ENCODE data around the gene SKI.

SKI gene

GRCh38 chr1:2187619-2188018, 40.5 kb upstream of the SKI start:
- Histone ChIP-seq H3K4me3 (no peak overlapping the region), H3K4me1 (no peaks in the 10 kb centered on the region; the same call in 1 of the 2 replicates), H3K27me3 (ENCODE audit: low read depth) (no peaks in the 10 kb centered on the region), H3K9me3 (no peaks in the 10 kb centered on the region), H3K36me3 (replicated peaks) (peaks cover 16% of the 10 kb centered on the region)
- no peak for DNase-seq (ENCODE audit: low spot score in 2 of 2)
- in situ Hi-C loops (cut with MboI; ENCODE audit: low sequenced_read_pairs) = loop anchor here (25.0 kb wide), 1 partner anchor 600 kb away; no protein-coding TSS in a partner anchor

GRCh38 chr1:2188336-2188735, 39.8 kb upstream of the SKI start:
- DNase-seq (ENCODE audit: low spot score in 2 of 2) = no peak
- H3K4me3 ChIP-seq = no peak overlapping the region
- H3K27me3 ChIP-seq (ENCODE audit: low read depth) = no peaks in the 10 kb centered on the region
- H3K36me3 ChIP-seq (replicated peaks) = peaks cover 20% of the 10 kb centered on the region
- in situ Hi-C loops (cut with MboI; ENCODE audit: low sequenced_read_pairs) = loop anchor here (25.0 kb wide), 1 partner anchor 599 kb away; no protein-coding TSS in a partner anchor
- no peaks in the 10 kb centered on the region for H3K9me3 ChIP-seq
- H3K4me1 ChIP-seq = peaks cover 4% of the 10 kb centered on the region; the same call in 1 of the 2 replicates

- H3K9me3 ChIP-seq = no peaks in the 10 kb centered on the region
- in situ Hi-C loops (cut with MboI; ENCODE audit: low sequenced_read_pairs) = loop anchor here (25.0 kb wide), 1 partner anchor 598 kb away; no protein-coding TSS in a partner anchor
- peaks cover 6% of the 10 kb centered on the region; the same call in 1 of the 2 replicates for H3K4me1 ChIP-seq
- H3K27me3 ChIP-seq (ENCODE audit: low read depth) = no peaks in the 10 kb centered on the region
- H3K4me3 ChIP-seq = no peak overlapping the region
- peaks cover 22% of the 10 kb centered on the region for H3K36me3 ChIP-seq (replicated peaks)
- DNase-seq (ENCODE audit: low spot score in 2 of 2) = no peak
Observed at GRCh38 chr1:2189459-2190425, 38.4 kb upstream of the SKI start.

- Histone ChIP-seq H3K9me3 (no peaks in the 10 kb centered on the region), H3K4me3 (no peak overlapping the region), H3K36me3 (replicated peaks) (peaks cover 17% of the 10 kb centered on the region), H3K27me3 (ENCODE audit: low read depth) (no peaks in the 10 kb centered on the region), H3K4me1 (peaks cover 14% of the 10 kb centered on the region)
- DNase-seq (ENCODE audit: low spot score in 2 of 2) = no peak
- in situ Hi-C loops (cut with MboI; ENCODE audit: low sequenced_read_pairs) = loop anchor here (25.0 kb wide), 1 partner anchor 597 kb away; no protein-coding TSS in a partner anchor
Observed at GRCh38 chr1:2190491-2190976, 37.6 kb upstream of the SKI start.

GRCh38 chr1:2192031-2192995, 35.8 kb upstream of the SKI start:
- DNase-seq (ENCODE audit: low spot score in 2 of 2) = no peak
- in situ Hi-C loops (cut with MboI; ENCODE audit: low sequenced_read_pairs) = loop anchor here (25.0 kb wide), 1 partner anchor 595 kb away; no protein-coding TSS in a partner anchor
- no peak overlapping the region for H3K4me3 ChIP-seq

GRCh38 chr1:2193514-2194281, 34.4 kb upstream of the SKI start:
- Histone ChIP-seq H3K9me3 (no peaks in the 10 kb centered on the region), H3K4me1 (peaks cover 14% of the 10 kb centered on the region), H3K27me3 (ENCODE audit: low read depth) (no peaks in the 10 kb centered on the region), H3K36me3 (replicated peaks) (peaks cover 17% of the 10 kb centered on the region), H3K4me3 (peak overlapping the region; percentile 58)
- DNase-seq (ENCODE audit: low spot score in 2 of 2) = no peak
- in situ Hi-C loops (cut with MboI; ENCODE audit: low sequenced_read_pairs) = loop anchor here (25.0 kb wide), 1 partner anchor 594 kb away; no protein-coding TSS in a partner anchor

More at GRCh38 chr1:2192031-2192995, 35.8 kb upstream of the SKI start:
- Histone ChIP-seq H3K9me3 (no peaks in the 10 kb centered on the region), H3K27me3 (ENCODE audit: low read depth) (no peaks in the 10 kb centered on the region), H3K36me3 (replicated peaks) (peaks cover 17% of the 10 kb centered on the region), H3K4me1 (peaks cover 14% of the 10 kb centered on the region)

GRCh38 chr1:2194319-2194897, 33.7 kb upstream of the SKI start, which contains the start of gene FAAP20:
Gene FAAP20 (minus strand): TSS chr1:2194772. CDS start chr1:2194749, 23 bp downstream.
- Histone ChIP-seq H3K4me3 (peak within 1 kb of the TSS; percentile 58), H3K27me3 (ENCODE audit: low read depth) (no peaks in the 10 kb centered on the region), H3K9me3 (no peaks in the 10 kb centered on the region), H3K36me3 (replicated peaks) (peaks cover 17% of the 10 kb centered on the region), H3K4me1 (peaks cover 18% of the 10 kb centered on the region)
- in situ Hi-C loops (cut with MboI; ENCODE audit: low sequenced_read_pairs) = loop anchor here (25.0 kb wide), 1 partner anchor 593 kb away; no protein-coding TSS in a partner anchor
- peak; percentile 67 to 76 for DNase-seq (ENCODE audit: low spot score in 2 of 2)

- peak; percentile 65 to 91 for DNase-seq (ENCODE audit: low spot score in 2 of 2)
- H3K9me3 ChIP-seq = no peaks in the 10 kb centered on the region
- H3K4me1 ChIP-seq = peaks cover 18% of the 10 kb centered on the region
- in situ Hi-C loops (cut with MboI; ENCODE audit: low sequenced_read_pairs) = loop anchor here (5.0 to 25.0 kb wide), 2 partner anchors 182 to 592 kb away; no protein-coding TSS in a partner anchor
- peak overlapping the region; percentile 58 for H3K4me3 ChIP-seq
- H3K36me3 ChIP-seq (replicated peaks) = peaks cover 17% of the 10 kb centered on the region
- no peaks in the 10 kb centered on the region for H3K27me3 ChIP-seq (ENCODE audit: low read depth)
Observed at GRCh38 chr1:2194898-2195673, 33.0 kb upstream of the SKI start.

GRCh38 chr1:2195785-2196184, 32.3 kb upstream of the SKI start:
- Histone ChIP-seq H3K27me3 (ENCODE audit: low read depth) (no peaks in the 10 kb centered on the region), H3K36me3 (replicated peaks) (peaks cover 14% of the 10 kb centered on the region), H3K4me1 (peaks cover 18% of the 10 kb centered on the region), H3K9me3 (no peaks in the 10 kb centered on the region), H3K4me3 (no peak overlapping the region)
- in situ Hi-C loops (cut with MboI; ENCODE audit: low sequenced_read_pairs) = loop anchor here (5.0 to 25.0 kb wide), 2 partner anchors 182 to 592 kb away; no protein-coding TSS in a partner anchor
- no peak for DNase-seq (ENCODE audit: low spot score in 2 of 2)

GRCh38 chr1:2196901-2197638, 31.0 kb upstream of the SKI start:
- DNase-seq (ENCODE audit: low spot score in 2 of 2) = no peak
- Histone ChIP-seq H3K36me3 (replicated peaks) (peaks cover 12% of the 10 kb centered on the region), H3K4me1 (peaks cover 18% of the 10 kb centered on the region), H3K27me3 (ENCODE audit: low read depth) (no peaks in the 10 kb centered on the region), H3K4me3 (no peak overlapping the region), H3K9me3 (no peaks in the 10 kb centered on the region)
- in situ Hi-C loops (cut with MboI; ENCODE audit: low sequenced_read_pairs) = loop anchor here (5.0 to 25.0 kb wide), 2 partner anchors 180 to 590 kb away; no protein-coding TSS in a partner anchor

- H3K9me3 ChIP-seq = no peaks in the 10 kb centered on the region
- H3K4me1 ChIP-seq = peaks cover 18% of the 10 kb centered on the region
- no peaks in the 10 kb centered on the region for H3K27me3 ChIP-seq (ENCODE audit: low read depth)
- no peak for DNase-seq (ENCODE audit: low spot score in 2 of 2)
- in situ Hi-C loops (cut with MboI; ENCODE audit: low sequenced_read_pairs) = loop anchor here (5.0 to 25.0 kb wide), 2 partner anchors 180 to 590 kb away; no protein-coding TSS in a partner anchor
- H3K36me3 ChIP-seq (replicated peaks) = peaks cover 6% of the 10 kb centered on the region; the same call in 1 of the 2 replicates
- H3K4me3 ChIP-seq = no peak overlapping the region
Observed at GRCh38 chr1:2197707-2198165, 30.4 kb upstream of the SKI start.
